ENCODE measurements around the gene TMEM106A. TPM values are rescaled to one million over a fixed set of nuclear protein-coding genes. Genes with fewer than 3 reads are reported as not detected.

TMEM106A gene
- total RNA-seq, 1 donor from 2014 or later, result 17.9 TPM

DNA sequence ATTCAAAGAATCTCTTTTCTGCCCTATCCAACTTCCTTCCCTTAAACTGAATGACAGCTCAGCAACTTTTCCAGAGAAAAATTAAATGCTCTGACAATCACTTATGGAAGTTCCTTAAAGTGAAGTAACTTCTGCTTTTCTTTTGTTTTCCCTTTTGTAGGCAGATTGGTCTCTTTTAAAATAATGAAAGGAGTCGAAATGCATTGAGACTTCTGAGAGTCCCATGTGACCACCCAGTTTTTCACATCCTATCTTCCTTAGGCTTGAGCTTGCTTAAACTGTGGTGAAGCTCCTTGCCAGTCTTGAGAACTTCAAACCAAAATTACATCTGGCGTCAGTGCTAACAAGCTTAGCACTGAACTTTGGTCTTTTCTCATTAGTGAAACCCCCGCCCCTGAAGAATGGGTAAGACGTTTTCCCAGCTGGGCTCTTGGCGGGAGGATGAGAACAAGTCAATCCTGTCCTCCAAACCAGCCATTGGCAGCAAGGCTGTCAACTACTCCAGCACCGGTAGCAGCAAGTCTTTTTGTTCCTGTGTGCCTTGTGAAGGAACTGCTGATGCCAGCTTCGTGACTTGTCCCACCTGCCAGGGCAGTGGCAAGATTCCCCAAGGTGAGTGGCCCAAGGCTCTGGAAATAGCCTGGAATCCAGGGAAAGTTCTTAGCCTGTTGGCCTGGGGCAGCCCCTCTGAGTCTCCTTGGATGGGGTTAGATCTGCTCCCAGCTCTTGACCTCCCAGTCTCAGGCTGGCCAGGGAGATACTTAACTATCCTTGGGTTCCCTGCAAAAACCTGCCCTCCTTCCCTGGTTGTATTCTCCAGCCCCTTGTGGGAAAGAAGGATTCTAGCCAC is 1.2 kb downstream of the TMEM106A start:
- DNase-seq (no peak), ATAC-seq (peak; percentile 6 to 15)
- Histone ChIP-seq H3K9me3 (no peaks in the 10 kb centered on the region), H3K27me3 (ENCODE audit: low read depth) (no peaks in the 10 kb centered on the region), H3K4me3 (peak overlapping the region; percentile 77), H3K27ac (peak overlapping the region; percentile 88), H3K36me3 (peaks cover 59% of the 10 kb centered on the region), H3K4me1 (peaks cover 25% of the 10 kb centered on the region)
- intact Hi-C loops (cut with DNase I), result no loop called here
- TF ChIP-seq CTCF (IDR thresholded peaks at IDR 0.05), result no peak

DNA sequence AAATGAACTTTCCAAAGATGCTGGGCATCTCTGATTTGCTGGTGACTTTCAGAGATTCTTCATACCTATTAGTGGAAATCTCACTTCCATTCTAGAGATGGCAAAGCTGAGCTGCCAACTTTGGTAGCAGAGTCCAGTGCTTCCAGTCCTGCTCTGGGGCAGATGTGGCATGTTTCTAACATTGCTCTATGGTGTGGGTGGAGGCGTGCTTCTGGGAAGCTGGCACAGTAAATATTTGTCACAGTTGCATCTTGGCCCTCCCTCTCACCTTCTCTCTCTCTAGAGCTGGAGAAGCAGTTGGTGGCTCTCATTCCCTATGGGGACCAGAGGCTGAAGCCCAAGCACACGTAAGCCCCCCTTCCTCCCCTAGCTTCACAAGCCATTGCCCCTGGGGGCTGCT is 1.9 kb downstream of the TMEM106A start:
- Histone ChIP-seq H3K27me3 (ENCODE audit: low read depth) (no peaks in the 10 kb centered on the region), H3K9me3 (no peaks in the 10 kb centered on the region), H3K4me1 (peaks cover 25% of the 10 kb centered on the region), H3K36me3 (peaks cover 55% of the 10 kb centered on the region), H3K4me3 (no peak overlapping the region), H3K27ac (no peak overlapping the region)
- DNase-seq (no peak), ATAC-seq (no peak)
- TF ChIP-seq CTCF (IDR thresholded peaks at IDR 0.05), result no peak
- intact Hi-C loops (cut with DNase I), result no loop called here

DNA sequence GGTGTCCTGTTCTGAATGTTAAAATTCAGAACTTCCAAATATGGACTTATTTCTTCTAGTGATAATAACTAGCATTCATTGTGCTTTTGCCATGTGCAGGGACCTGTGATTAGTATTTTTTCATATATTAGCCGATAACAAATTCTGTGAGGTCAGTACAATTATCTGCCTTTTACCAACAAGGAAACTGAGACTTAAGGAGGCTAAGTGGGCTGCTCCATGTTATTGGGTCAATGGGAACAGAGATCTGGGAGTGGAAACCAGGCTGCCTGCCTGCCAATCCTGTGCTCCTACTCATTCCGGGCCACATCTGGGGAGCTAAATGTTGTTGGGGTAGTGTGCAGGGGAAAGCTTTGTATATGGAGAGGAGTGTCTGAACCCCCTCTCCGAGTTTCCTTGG is 3.7 kb downstream of the TMEM106A start:
- no peaks in the 10 kb centered on the region for H3K27me3 ChIP-seq (ENCODE audit: low read depth)
- TF ChIP-seq CTCF (IDR thresholded peaks at IDR 0.05), result no peak
- intact Hi-C loops (cut with DNase I), result no loop called here
- no peak for DNase-seq
- no peak overlapping the region for H3K27ac ChIP-seq
- H3K4me1 ChIP-seq, result peaks cover 30% of the 10 kb centered on the region
- no peak for ATAC-seq
- peaks cover 40% of the 10 kb centered on the region for H3K36me3 ChIP-seq
- no peaks in the 10 kb centered on the region for H3K9me3 ChIP-seq
- no peak overlapping the region for H3K4me3 ChIP-seq

GRCh38 chr17:43216369-43216761 is 4.7 kb downstream of the TMEM106A start:
- Histone ChIP-seq H3K4me1 (peaks cover 23% of the 10 kb centered on the region), H3K36me3 (peaks cover 40% of the 10 kb centered on the region), H3K27me3 (ENCODE audit: low read depth) (no peaks in the 10 kb centered on the region), H3K4me3 (no peak overlapping the region), H3K9me3 (no peaks in the 10 kb centered on the region), H3K27ac (no peak overlapping the region)
- intact Hi-C loops (cut with DNase I), result no loop called here
- no peak for TF ChIP-seq CTCF (IDR thresholded peaks at IDR 0.05)
- DNase-seq (no peak), ATAC-seq (no peak)

GRCh38 chr17:43216762-43217613 is 5.3 kb downstream of the TMEM106A start:
- no peak for ATAC-seq
- no peak for TF ChIP-seq CTCF (IDR thresholded peaks at IDR 0.05)
- no peak for DNase-seq

More at GRCh38 chr17:43216762-43217613, 5.3 kb downstream of the TMEM106A start:
- Histone ChIP-seq H3K36me3 (peaks cover 41% of the 10 kb centered on the region), H3K4me1 (peaks cover 23% of the 10 kb centered on the region), H3K27me3 (ENCODE audit: low read depth) (no peaks in the 10 kb centered on the region), H3K27ac (no peak overlapping the region), H3K4me3 (no peak overlapping the region), H3K9me3 (no peaks in the 10 kb centered on the region)
- intact Hi-C loops (cut with DNase I), result no loop called here

Measured in lower lobe of right lung (tissue), 2 donors.